Left kidney (tissue), 1 donor: ENCODE measurements around the gene ATF7IP2. TPM values are rescaled to one million over a fixed set of nuclear protein-coding genes. Genes with fewer than 3 reads are reported as not detected.

Source experiments
- polyA plus RNA-seq: library from polyadenylated mRNA; unstranded; fragments of 120-200 nt; gene quantifications from one replicate; pipeline ENCODE4 v1.2.1, GENCODE V29; 2013; ENCODE audit not compliant: insufficient read length

Gene ATF7IP2
- polyA plus RNA-seq, 1 donor, result 28.2 TPM

Other genes with a start within 250 kb of the ATF7IP2 start
- 9.2 TPM for gene GRIN2A, start 203.6 kb upstream of the ATF7IP2 start, polyA plus RNA-seq
- gene EMP2, start 194.5 kb downstream of the ATF7IP2 start, polyA plus RNA-seq, result 21.2 TPM